SK-N-SH treated with all-trans-retinoic acid at 6 μM for 48 hours (cell line): ENCODE results near the gene LIN7A.

ENCODE experiments used
- ATAC-seq: fragments of 200-7000 bp; cut with Tn5 transposase; 3 replicates; pipeline ENCODE4 v1.9.1; 2020; ENCODE audit warnings: mild to moderate bottlenecking, moderate library complexity
- ARNTL ChIP-seq: fragments of 450-650 bp; formaldehyde crosslinking; IDR thresholded peaks from 2 replicates; pipeline ENCODE4 v1.5.0; 2020; ENCODE audit warnings: low read depth, mild to moderate bottlenecking, moderate library complexity, borderline replicate concordance
- BACH2 ChIP-seq: fragments of 250-450 bp; sonication (Bioruptor Pico); IDR thresholded peaks from 2 replicates; pipeline ENCODE4 v1.9.0; 2021; ENCODE audit warnings: mild to moderate bottlenecking, borderline replicate concordance
- CREB5 ChIP-seq: fragments of 250-450 bp; sonication (Bioruptor Pico); IDR thresholded peaks from 2 replicates; pipeline ENCODE4 v1.5.1; 2020; ENCODE audit warnings: low read depth, mild to moderate bottlenecking, moderate library complexity
- CSDC2 ChIP-seq: fragments of 250-450 bp; sonication (Bioruptor Pico); IDR thresholded peaks from 2 replicates; pipeline ENCODE4 v1.5.0; 2020; ENCODE audit warnings: mild to moderate bottlenecking, moderate library complexity
- ESRRG ChIP-seq: fragments of 250-450 bp; sonication (Bioruptor Pico); IDR thresholded peaks from 2 replicates; pipeline ENCODE4 v1.6.1; 2021; ENCODE audit warnings: mild to moderate bottlenecking
- GLIS3 ChIP-seq: fragments of 250-450 bp; sonication (Bioruptor Pico); IDR thresholded peaks from 2 replicates; pipeline ENCODE4 v1.5.0; 2020; ENCODE audit warnings: mild to moderate bottlenecking, moderate library complexity
- OSR1 ChIP-seq: fragments of 250-450 bp; sonication (Bioruptor Pico); IDR thresholded peaks from 2 replicates; pipeline ENCODE4 v1.8.0; 2022; ENCODE audit warnings: moderate library complexity, mild to moderate bottlenecking, inconsistent platforms
- PPARA ChIP-seq: fragments of 250-450 bp; sonication (Bioruptor Pico); IDR thresholded peaks from 2 replicates; pipeline ENCODE4 v1.5.0; 2020; ENCODE audit warnings: mild to moderate bottlenecking, borderline replicate concordance
- SNAI2 ChIP-seq: fragments of 250-450 bp; sonication (Bioruptor Pico); IDR thresholded peaks from 2 replicates; pipeline ENCODE4 v1.5.0; 2020; ENCODE audit warnings: mild to moderate bottlenecking, moderate library complexity
- TCF4 ChIP-seq: fragments of 250-450 bp; sonication (Bioruptor Pico); IDR thresholded peaks from 2 replicates; pipeline ENCODE4 v1.8.0; 2021; ENCODE audit warnings: mild to moderate bottlenecking, moderate library complexity, borderline replicate concordance
- TOX ChIP-seq: fragments of 250-450 bp; sonication (Bioruptor Pico); IDR thresholded peaks from 2 replicates; pipeline ENCODE4 v1.8.0; 2021; ENCODE audit warnings: mild to moderate bottlenecking, moderate library complexity, borderline replicate concordance
- TSHZ2 ChIP-seq: fragments of 250-450 bp; sonication (Bioruptor Pico); IDR thresholded peaks from 2 replicates; pipeline ENCODE4 v1.5.0; 2020; ENCODE audit warnings: mild to moderate bottlenecking, moderate library complexity
- ZC3H10 ChIP-seq: fragments of 250-450 bp; sonication (Bioruptor Pico); IDR thresholded peaks from 2 replicates; pipeline ENCODE4 v1.5.1; 2021; ENCODE audit warnings: mild to moderate bottlenecking, moderate library complexity
- ZFP3 ChIP-seq: fragments of 250-450 bp; sonication (Bioruptor Pico); IDR thresholded peaks from 2 replicates; pipeline ENCODE4 v1.5.0; 2020; ENCODE audit warnings: mild to moderate bottlenecking, moderate library complexity
- ZFP30 ChIP-seq: fragments of 450-650 bp; formaldehyde crosslinking; IDR thresholded peaks from 2 replicates; pipeline ENCODE4 v1.5.0; 2022; ENCODE audit warnings: mild to moderate bottlenecking, moderate library complexity
- ZNF565 ChIP-seq: fragments of 450-650 bp; formaldehyde crosslinking; conservative IDR thresholded peaks from 2 replicates; pipeline ENCODE4 v1.5.0; 2020; ENCODE audit warnings: low read depth, mild to moderate bottlenecking, moderate library complexity
- ZNF70 ChIP-seq: fragments of 450-650 bp; formaldehyde crosslinking; IDR thresholded peaks from 2 replicates; pipeline ENCODE4 v1.5.0; 2020; ENCODE audit warnings: mild to moderate bottlenecking, moderate library complexity
- TF ChIP-seq, protein P1 (sequence below): fragments of 250-450 bp; sonication (Bioruptor Pico); IDR thresholded peaks from 2 replicates; pipeline ENCODE4 v1.5.1; 2021; ENCODE audit warnings: mild to moderate bottlenecking, moderate library complexity
- TF ChIP-seq, protein P2 (sequence below): fragments of 250-450 bp; sonication (Bioruptor Pico); IDR thresholded peaks from 2 replicates; pipeline ENCODE4 v1.8.0; 2021; ENCODE audit warnings: low read depth, mild to moderate bottlenecking, moderate library complexity, borderline replicate concordance
- TF ChIP-seq, protein P3 (sequence below): fragments of 250-450 bp; sonication (Bioruptor Pico); IDR thresholded peaks from 2 replicates; pipeline ENCODE4 v1.8.0; 2020; ENCODE audit warnings: mild to moderate bottlenecking, moderate library complexity, borderline replicate concordance

LIN7A gene

GRCh38 chr12:80834724-80835123 is 103.0 kb downstream of the LIN7A start:
- ATAC-seq = no peak
- TF ChIP-seq TCF4 (CRISPR knock-in tag) (0 out of 2 replicates have a peak, but pooled peaks have one; percentile 32), TSHZ2 (0 out of 2 replicates have a peak, but pooled peaks have one; percentile 47), ZC3H10 (CRISPR knock-in tag) (no peak)

DNA sequence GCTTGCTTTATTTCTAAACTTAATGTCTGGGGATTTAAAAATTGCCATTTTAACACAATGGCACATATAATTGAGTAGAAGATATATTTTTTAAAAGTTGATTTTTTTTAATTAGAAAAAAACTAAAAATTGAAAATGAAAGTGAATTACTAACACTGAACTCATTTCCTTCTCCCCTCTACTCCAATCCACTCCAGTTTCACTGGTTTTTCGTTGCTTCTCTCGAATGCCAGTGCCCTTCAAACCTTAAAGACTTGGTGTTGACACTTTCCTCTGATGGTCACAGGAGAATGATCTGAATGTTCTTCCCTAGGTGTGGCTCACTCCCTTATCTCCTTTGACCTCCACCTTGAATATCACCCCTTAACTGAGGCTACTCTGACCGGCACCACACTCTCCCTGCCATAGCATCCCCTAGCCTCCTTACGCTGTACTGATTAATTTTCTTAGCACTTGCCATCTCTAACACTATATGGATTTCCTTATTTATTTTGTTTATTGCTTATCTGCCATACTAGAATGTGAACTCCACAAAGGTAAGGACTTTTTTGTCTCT is 107.1 kb downstream of the LIN7A start:
- no peak for ATAC-seq
- TF ChIP-seq, protein P1, sequence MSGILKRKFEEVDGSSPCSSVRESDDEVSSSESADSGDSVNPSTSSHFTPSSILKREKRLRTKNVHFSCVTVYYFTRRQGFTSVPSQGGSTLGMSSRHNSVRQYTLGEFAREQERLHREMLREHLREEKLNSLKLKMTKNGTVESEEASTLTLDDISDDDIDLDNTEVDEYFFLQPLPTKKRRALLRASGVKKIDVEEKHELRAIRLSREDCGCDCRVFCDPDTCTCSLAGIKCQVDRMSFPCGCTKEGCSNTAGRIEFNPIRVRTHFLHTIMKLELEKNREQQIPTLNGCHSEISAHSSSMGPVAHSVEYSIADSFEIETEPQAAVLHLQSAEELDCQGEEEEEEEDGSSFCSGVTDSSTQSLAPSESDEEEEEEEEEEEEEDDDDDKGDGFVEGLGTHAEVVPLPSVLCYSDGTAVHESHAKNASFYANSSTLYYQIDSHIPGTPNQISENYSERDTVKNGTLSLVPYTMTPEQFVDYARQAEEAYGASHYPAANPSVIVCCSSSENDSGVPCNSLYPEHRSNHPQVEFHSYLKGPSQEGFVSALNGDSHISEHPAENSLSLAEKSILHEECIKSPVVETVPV (CRISPR knock-in tag) = no peak
- no peak for TF ChIP-seq TCF4 (CRISPR knock-in tag)
- TF ChIP-seq ZC3H10 (CRISPR knock-in tag) = no peak
- TF ChIP-seq ZNF70 (CRISPR knock-in tag) = no peak
- no peak for TF ChIP-seq BACH2 (CRISPR knock-in tag)
- no peak for TF ChIP-seq CREB5 (CRISPR knock-in tag)
- TF ChIP-seq ZNF565 (CRISPR knock-in tag) = no peak
- TF ChIP-seq, protein P2, sequence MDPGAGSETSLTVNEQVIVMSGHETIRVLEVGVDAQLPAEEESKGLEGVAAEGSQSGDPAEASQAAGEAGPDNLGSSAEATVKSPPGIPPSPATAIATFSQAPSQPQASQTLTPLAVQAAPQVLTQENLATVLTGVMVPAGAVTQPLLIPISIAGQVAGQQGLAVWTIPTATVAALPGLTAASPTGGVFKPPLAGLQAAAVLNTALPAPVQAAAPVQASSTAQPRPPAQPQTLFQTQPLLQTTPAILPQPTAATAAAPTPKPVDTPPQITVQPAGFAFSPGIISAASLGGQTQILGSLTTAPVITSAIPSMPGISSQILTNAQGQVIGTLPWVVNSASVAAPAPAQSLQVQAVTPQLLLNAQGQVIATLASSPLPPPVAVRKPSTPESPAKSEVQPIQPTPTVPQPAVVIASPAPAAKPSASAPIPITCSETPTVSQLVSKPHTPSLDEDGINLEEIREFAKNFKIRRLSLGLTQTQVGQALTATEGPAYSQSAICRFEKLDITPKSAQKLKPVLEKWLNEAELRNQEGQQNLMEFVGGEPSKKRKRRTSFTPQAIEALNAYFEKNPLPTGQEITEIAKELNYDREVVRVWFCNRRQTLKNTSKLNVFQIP = no peak
- TF ChIP-seq OSR1 (CRISPR knock-in tag) = no peak
- no peak for TF ChIP-seq SNAI2
- no peak for TF ChIP-seq ZFP30
- no peak for TF ChIP-seq CSDC2
- TF ChIP-seq ESRRG (CRISPR knock-in tag) = no peak

DNA sequence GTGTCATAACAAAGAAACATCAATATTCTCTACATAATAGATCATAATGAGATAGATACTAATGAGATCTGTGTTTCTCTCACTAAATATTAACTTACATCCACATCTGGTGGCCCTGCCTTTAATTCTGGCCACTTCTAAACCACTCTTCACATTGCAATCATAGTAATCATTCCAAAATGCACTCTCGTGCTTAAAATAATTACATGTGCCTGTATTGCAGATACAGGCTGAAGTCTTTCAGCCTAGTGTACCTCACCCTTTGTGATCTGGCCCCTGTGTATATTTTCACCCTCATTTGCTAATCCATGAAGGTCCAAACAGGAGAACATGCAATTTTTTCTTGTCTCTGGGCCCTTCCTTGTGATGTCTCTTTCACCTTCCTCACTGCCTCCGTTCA is 108.0 kb downstream of the LIN7A start:
- no peak for TF ChIP-seq CREB5 (CRISPR knock-in tag)
- TF ChIP-seq ZNF565 (CRISPR knock-in tag) = no peak
- TF ChIP-seq GLIS3 = no peak
- TF ChIP-seq TCF4 (CRISPR knock-in tag) = no peak
- TF ChIP-seq, protein P3, sequence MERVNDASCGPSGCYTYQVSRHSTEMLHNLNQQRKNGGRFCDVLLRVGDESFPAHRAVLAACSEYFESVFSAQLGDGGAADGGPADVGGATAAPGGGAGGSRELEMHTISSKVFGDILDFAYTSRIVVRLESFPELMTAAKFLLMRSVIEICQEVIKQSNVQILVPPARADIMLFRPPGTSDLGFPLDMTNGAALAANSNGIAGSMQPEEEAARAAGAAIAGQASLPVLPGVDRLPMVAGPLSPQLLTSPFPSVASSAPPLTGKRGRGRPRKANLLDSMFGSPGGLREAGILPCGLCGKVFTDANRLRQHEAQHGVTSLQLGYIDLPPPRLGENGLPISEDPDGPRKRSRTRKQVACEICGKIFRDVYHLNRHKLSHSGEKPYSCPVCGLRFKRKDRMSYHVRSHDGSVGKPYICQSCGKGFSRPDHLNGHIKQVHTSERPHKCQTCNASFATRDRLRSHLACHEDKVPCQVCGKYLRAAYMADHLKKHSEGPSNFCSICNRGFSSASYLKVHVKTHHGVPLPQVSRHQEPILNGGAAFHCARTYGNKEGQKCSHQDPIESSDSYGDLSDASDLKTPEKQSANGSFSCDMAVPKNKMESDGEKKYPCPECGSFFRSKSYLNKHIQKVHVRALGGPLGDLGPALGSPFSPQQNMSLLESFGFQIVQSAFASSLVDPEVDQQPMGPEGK (CRISPR knock-in tag) = no peak
- TF ChIP-seq ARNTL (CRISPR knock-in tag) = no peak
- TF ChIP-seq OSR1 (CRISPR knock-in tag) = no peak
- no peak for TF ChIP-seq PPARA (CRISPR knock-in tag)
- no peak for TF ChIP-seq TOX (CRISPR knock-in tag)
- no peak for TF ChIP-seq TSHZ2
- TF ChIP-seq, protein P1 (CRISPR knock-in tag) = no peak
- no peak for TF ChIP-seq ZC3H10 (CRISPR knock-in tag)
- no peak for TF ChIP-seq ESRRG (CRISPR knock-in tag)
- no peak for TF ChIP-seq SNAI2
- TF ChIP-seq ZFP3 (CRISPR knock-in tag) = no peak
- TF ChIP-seq BACH2 (CRISPR knock-in tag) = no peak
- ATAC-seq = no peak
